Endodermal cell (in vitro differentiated cells): ENCODE results near the gene SLC2A8. TPM values are rescaled to one million over a fixed set of nuclear protein-coding genes. Genes with fewer than 3 reads are reported as not detected.

Experiments used
- DNase-seq: peaks from one replicate; pipeline ENCODE4 v3.0.0-alpha.2; 2017
- H3K27ac ChIP-seq: 2 replicates; pipeline ENCODE4 v1.5.1; 2013; ENCODE audit warnings: mild to moderate bottlenecking, low read depth, low read length, moderate library complexity
- H3K27me3 ChIP-seq: 2 replicates; pipeline ENCODE4 v1.6.1; 2013; ENCODE audit warnings: mild to moderate bottlenecking, low read length, moderate library complexity; ENCODE audit not compliant: insufficient read depth, control insufficient read depth, poor library complexity, severe bottlenecking
- H3K36me3 ChIP-seq: 2 replicates; pipeline ENCODE4 v1.7.0; 2013; ENCODE audit warnings: mild to moderate bottlenecking, low read length, moderate library complexity; ENCODE audit not compliant: control insufficient read depth, insufficient read depth
- H3K4me1 ChIP-seq: one replicate; pipeline ENCODE4 v1.7.0; 2013; ENCODE audit warnings: low read length; ENCODE audit not compliant: control insufficient read depth, insufficient read depth
- H3K4me3 ChIP-seq: 2 replicates; pipeline ENCODE4 v1.5.1; 2013; ENCODE audit warnings: mild to moderate bottlenecking, low read length, moderate library complexity
- H3K9ac ChIP-seq: 2 replicates; pipeline ENCODE4 v1.6.1; 2013; ENCODE audit warnings: mild to moderate bottlenecking, low read length, moderate library complexity; ENCODE audit not compliant: poor library complexity, severe bottlenecking; ENCODE audit errors: extremely low read depth
- H3K9me3 ChIP-seq: 2 replicates; pipeline ENCODE4 v1.6.1; 2013; ENCODE audit warnings: mild to moderate bottlenecking, low read length, moderate library complexity; ENCODE audit not compliant: control insufficient read depth
- H3K27ac Mint-ChIP-seq: 2 replicates; pipeline ENCODE4 v1.8.0; 2020; ENCODE audit warnings: mixed read lengths
- H3K27me3 Mint-ChIP-seq: 2 replicates; pipeline ENCODE4 v1.8.0; 2021; ENCODE audit warnings: mild to moderate bottlenecking, mixed read lengths; ENCODE audit not compliant: insufficient read depth
- H3K36me3 Mint-ChIP-seq: 2 replicates; pipeline ENCODE4 v1.8.0; 2020; ENCODE audit warnings: low read depth, mixed read lengths
- H3K4me1 Mint-ChIP-seq: 2 replicates; pipeline ENCODE4 v1.8.0; 2020; ENCODE audit warnings: mixed read lengths
- H3K4me3 Mint-ChIP-seq: 2 replicates; pipeline ENCODE4 v1.8.0; 2020; ENCODE audit warnings: mild to moderate bottlenecking, moderate library complexity, mixed read lengths
- H3K9me3 Mint-ChIP-seq: 2 replicates; pipeline ENCODE4 v1.8.0; 2020; ENCODE audit warnings: mild to moderate bottlenecking, mixed read lengths
- CTCF ChIP-seq: fragments of 200-600 bp; sonication (generic); conservative IDR thresholded peaks from 2 replicates; pipeline ENCODE4 v1.5.0; 2021; ENCODE audit warnings: antibody characterized with exemption, mild to moderate bottlenecking
- WGBS, 2 experiments: methylation state at CpG; one replicate each; pipeline versions ENCODE4 v1.1.5 to v1.1.7; 2013; ENCODE audit warnings: missing lambda C conversion rate in 2 of 2, mixed read lengths in 1 of 2; ENCODE audit not compliant: insufficient coverage in 1 of 2, insufficient read length in 1 of 2; 5-methylcytosine and 5-hydroxymethylcytosine counted together
- total RNA-seq, 2 donors: library from RNA; stranded (reverse); fragmentation: NEBNext Ultra II Directional in 1 of 2; extraction: Animal tissue kit (Norgen Biotek cat#: 25700) in 1 of 2; gene quantifications; 2 replicates in 1 of 2; 3 replicates in 1 of 2; pipeline ENCODE4 v1.2.1, GENCODE V29; 2021

Gene SLC2A8
- total RNA-seq, 2 donors from 2014 or later: 33.6 to 40.3 TPM

GRCh38 chr9:127417131-127418036 is 20.4 kb downstream of the SLC2A8 start:
- Histone ChIP-seq H3K9me3 (no peaks in the 10 kb centered on the region), H3K4me3 (no peak overlapping the region), H3K27ac (no peak overlapping the region), H3K27me3 (no peaks in the 10 kb centered on the region), H3K9ac (no peak overlapping the region), H3K36me3 (no peaks in the 10 kb centered on the region), H3K4me1 (no peaks in the 10 kb centered on the region)
- DNase-seq: no peak
- H3K36me3 Mint-ChIP-seq: peaks cover 7% of the 10 kb centered on the region
- H3K4me3 Mint-ChIP-seq: no peak overlapping the region
- H3K27ac Mint-ChIP-seq: no peak overlapping the region
- no peaks in the 10 kb centered on the region for H3K9me3 Mint-ChIP-seq
- H3K4me1 Mint-ChIP-seq: peaks cover 4% of the 10 kb centered on the region
- WGBS, 2 experiments: 84 to 97% methylated on average over 5 to 15 of the region's 15 CpGs
- H3K27me3 Mint-ChIP-seq: no peaks in the 10 kb centered on the region
- TF ChIP-seq CTCF: no peak

- Histone ChIP-seq H3K36me3 (no peaks in the 10 kb centered on the region), H3K4me1 (peaks cover 6% of the 10 kb centered on the region), H3K9ac (no peak overlapping the region), H3K4me3 (no peak overlapping the region), H3K27me3 (no peaks in the 10 kb centered on the region), H3K9me3 (no peaks in the 10 kb centered on the region), H3K27ac (no peak overlapping the region)
- Mint-ChIP-seq H3K4me3 (no peak overlapping the region), H3K36me3 (peaks cover 7% of the 10 kb centered on the region), H3K4me1 (peaks cover 11% of the 10 kb centered on the region), H3K27me3 (no peaks in the 10 kb centered on the region), H3K9me3 (no peaks in the 10 kb centered on the region), H3K27ac (no peak overlapping the region)
- peak; percentile 93 for DNase-seq
- 67 to 72% methylated on average over 8 to 12 of the region's 12 CpGs for WGBS, 2 experiments
- peak; percentile 75 for TF ChIP-seq CTCF
Observed at GRCh38 chr9:127418037-127418471, 21.1 kb downstream of the SLC2A8 start.

- H3K4me1 ChIP-seq: peaks cover 6% of the 10 kb centered on the region
- no peaks in the 10 kb centered on the region for H3K9me3 Mint-ChIP-seq
- peaks cover 2% of the 10 kb centered on the region for H3K36me3 Mint-ChIP-seq
- no peak overlapping the region for H3K4me3 ChIP-seq
- no peak for TF ChIP-seq CTCF
- no peak overlapping the region for H3K9ac ChIP-seq
- peaks cover 15% of the 10 kb centered on the region for H3K4me1 Mint-ChIP-seq
- no peaks in the 10 kb centered on the region for H3K9me3 ChIP-seq
- DNase-seq: no peak
- no peaks in the 10 kb centered on the region for H3K36me3 ChIP-seq
- no peak overlapping the region for H3K4me3 Mint-ChIP-seq
- peak overlapping the region; percentile 21 for H3K27ac Mint-ChIP-seq
- WGBS, 2 experiments: 90 to 95% methylated on average over 6 of the region's 6 CpGs
- no peaks in the 10 kb centered on the region for H3K27me3 Mint-ChIP-seq
- no peak overlapping the region for H3K27ac ChIP-seq
- no peaks in the 10 kb centered on the region for H3K27me3 ChIP-seq
Observed at GRCh38 chr9:127419348-127419747, 22.4 kb downstream of the SLC2A8 start.
